Putamen (tissue), 1 donor: Measurements from ENCODE around the gene CHERP.

Experiments
- DNase-seq: peaks from one replicate; pipeline ENCODE4 v3.0.0-alpha.2; 2016; ENCODE audit warnings: low spot score

The CHERP gene, protein sequence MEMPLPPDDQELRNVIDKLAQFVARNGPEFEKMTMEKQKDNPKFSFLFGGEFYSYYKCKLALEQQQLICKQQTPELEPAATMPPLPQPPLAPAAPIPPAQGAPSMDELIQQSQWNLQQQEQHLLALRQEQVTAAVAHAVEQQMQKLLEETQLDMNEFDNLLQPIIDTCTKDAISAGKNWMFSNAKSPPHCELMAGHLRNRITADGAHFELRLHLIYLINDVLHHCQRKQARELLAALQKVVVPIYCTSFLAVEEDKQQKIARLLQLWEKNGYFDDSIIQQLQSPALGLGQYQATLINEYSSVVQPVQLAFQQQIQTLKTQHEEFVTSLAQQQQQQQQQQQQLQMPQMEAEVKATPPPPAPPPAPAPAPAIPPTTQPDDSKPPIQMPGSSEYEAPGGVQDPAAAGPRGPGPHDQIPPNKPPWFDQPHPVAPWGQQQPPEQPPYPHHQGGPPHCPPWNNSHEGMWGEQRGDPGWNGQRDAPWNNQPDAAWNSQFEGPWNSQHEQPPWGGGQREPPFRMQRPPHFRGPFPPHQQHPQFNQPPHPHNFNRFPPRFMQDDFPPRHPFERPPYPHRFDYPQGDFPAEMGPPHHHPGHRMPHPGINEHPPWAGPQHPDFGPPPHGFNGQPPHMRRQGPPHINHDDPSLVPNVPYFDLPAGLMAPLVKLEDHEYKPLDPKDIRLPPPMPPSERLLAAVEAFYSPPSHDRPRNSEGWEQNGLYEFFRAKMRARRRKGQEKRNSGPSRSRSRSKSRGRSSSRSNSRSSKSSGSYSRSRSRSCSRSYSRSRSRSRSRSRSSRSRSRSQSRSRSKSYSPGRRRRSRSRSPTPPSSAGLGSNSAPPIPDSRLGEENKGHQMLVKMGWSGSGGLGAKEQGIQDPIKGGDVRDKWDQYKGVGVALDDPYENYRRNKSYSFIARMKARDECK

DNA sequence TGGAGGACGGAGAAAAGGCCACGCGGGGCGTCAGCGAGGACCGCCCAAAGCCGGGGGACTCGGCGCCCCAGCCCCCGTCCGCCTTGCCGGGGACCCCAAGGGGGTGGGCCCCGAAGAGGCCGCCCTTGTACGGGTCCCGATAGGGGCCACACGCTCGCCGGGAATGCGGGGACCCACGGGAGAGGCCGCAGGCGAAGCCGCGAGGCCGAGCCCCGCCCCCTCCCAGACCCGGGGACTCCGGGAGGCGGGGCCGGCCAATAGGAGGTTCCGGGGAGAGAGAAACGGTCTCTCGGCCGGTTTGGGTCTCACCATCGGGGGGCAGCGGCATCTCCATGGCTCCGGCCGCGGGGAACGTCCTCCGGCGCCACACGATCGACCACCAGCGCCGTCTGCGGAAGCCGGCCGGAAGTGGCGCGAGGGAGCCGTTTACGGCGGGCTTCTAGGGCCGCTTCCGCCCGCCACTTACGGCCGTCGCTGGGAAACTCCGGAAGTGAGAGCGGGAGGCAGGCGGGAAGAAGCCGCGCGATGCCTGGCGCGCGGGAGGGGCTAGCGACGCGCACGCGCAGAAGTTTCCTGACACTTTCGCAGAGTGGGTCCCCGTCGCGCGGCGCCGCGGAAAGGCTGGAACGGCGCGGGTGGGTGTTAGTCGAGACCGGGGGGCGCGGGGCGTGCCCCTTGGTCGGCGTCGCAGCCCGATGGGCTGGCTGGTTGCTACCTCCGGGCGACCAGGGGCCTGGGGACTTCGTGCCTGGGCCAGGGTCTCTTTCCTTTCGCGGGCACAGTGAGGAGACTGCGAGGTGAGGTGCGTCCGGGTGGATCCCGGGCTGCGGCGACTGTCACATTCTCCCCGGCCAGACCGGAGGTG is at the start of gene CHERP:
TSS of gene CHERP (minus strand) at position 393 of the 865 bp plus-strand sequence. CDS start at position 334, 59 bp downstream.
- DNase-seq = peak; percentile 96

DNA sequence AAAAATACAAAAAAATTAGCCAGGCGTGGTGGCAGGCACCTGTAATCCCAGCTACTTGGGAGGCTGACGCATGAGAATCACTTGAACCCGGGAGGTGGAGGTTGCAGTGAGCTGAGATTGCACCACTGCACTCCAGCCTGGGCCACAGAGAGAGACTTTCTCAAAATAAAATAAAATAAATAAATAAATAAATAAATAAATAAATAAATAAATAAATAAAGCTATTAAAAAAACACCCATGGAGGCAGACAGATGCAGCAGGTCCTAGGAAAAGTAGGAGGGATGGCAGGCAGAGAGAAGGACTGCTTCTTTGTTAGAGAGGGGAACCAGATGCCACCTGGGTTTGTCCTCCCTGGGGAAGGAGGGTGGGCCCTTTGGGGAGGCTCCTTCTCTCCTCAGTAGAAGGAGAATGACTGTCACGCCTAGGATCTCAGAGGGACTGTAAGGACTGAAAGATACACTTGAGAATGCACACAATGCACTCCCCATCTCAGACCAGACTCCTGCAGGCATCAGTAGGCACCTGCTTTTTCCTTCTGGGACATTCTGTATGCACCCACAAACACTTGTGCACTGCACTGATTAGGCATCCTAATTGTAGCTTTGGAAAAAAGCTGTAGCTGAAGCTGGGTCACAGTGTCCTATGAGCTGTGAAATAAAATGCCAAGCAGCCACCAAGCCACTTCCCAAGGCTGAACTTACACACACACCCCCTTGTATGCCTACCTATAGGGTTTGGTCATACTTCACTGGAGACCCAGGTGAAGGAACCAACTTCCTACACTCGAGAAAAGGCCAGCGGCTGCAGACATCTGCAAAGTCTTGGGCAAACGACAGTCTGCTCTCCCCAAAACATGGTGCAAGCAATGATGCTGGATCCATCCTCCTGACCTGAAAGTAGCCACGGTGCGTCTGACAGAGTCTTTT is 48.9 kb upstream of the CHERP start:
- no peak for DNase-seq

DNA sequence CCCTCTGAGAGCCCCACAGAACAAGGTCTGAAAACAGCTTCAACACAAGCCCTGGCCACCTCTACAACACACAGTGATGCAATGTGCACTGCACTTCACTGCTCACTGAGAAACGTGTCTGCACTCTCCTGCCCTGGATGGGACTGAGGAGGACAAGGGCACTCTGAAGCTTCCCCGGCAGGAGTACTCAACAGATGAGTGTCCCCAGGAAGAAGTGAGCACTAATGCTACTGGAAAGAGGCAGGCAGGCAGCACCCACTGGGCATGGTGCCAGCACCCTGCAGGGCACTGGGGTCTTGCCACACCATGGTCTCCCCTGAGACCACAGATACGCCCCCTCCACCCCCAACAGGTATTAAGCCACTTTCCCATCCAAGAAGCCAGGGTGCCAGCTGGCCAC is 47.7 kb upstream of the CHERP start:
- no peak for DNase-seq

DNA sequence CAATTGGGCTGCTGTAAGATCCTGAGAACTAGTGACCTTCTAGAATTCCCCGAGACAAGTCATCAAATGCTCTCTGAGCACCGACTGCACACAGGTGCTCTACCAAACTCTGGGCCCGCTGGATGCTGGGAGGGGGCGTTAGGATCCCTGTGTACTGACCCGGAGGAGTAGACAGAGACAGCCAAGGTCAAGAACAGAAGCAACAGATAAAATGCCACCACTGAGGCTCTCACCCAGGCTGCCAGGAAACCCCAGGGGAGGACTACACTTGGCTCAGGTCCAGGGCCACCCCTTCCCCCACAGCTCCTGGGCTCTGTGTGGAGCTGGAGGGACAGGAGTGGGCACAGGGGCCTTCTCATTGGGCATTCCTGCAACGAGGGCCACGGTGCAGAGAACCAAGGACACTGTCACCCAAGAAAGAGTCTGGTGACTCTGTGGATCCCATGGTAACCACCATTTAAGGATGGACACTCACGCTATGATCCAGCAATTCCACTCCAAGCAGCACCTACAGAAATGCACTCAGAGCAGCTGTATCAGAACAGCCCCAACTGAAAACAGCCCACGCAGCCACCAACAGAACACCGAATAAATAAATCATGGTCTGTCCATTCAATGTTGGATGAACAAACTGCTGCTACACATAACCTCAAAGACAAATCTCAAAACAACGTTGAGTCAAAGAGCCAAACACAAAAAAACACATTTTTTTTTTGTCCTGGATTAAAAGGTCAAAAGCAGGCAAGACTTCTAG is 46.8 kb upstream of the CHERP start:
- no peak for DNase-seq

DNA sequence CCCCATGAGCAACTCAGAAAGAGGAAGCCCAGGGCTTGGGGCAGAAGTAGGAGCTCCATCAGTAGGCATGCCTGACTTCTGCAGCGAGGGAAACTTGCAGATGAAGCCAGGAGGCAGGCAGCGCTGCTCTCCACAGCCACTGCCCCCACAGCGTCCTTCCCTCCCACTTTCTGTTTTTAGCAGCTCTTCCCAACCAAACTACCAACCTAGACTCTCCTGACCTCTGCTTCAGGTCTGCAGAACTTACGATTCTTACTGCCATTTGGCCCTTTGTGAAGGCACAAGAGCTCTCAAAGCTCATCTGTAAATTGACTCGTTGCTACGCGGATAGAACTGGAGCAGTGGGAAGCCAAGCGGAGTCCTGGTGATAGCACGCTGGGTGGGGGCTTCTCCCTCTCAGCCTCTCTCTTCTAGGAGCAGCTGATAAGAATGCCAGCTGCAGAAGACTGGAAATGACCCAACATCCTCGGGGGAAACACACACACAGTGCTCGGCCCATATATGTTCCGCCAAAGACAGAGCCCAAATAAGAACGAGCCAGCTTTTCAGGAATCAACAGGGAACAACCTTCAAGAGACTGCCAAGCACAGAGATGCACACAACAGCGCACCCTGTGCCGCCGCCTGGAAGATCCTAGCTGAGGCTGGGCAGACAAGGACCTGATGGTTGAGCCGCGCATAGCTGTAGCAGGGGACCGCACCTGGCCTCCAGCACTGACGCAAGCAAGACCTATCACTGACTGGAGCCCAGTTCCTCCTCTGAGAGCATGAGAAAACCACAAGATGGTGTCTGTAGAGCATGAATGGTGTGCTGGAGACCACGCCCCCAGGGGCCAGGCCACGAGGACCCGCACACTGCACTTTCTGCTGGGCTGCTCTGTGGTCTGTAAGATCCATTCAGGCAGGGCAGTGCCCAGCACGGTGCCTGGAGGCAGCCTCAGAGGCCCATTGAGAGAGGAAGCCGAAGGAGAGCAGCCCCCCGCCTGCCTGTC is 45.9 kb upstream of the CHERP start:
- DNase-seq = no peak

DNA sequence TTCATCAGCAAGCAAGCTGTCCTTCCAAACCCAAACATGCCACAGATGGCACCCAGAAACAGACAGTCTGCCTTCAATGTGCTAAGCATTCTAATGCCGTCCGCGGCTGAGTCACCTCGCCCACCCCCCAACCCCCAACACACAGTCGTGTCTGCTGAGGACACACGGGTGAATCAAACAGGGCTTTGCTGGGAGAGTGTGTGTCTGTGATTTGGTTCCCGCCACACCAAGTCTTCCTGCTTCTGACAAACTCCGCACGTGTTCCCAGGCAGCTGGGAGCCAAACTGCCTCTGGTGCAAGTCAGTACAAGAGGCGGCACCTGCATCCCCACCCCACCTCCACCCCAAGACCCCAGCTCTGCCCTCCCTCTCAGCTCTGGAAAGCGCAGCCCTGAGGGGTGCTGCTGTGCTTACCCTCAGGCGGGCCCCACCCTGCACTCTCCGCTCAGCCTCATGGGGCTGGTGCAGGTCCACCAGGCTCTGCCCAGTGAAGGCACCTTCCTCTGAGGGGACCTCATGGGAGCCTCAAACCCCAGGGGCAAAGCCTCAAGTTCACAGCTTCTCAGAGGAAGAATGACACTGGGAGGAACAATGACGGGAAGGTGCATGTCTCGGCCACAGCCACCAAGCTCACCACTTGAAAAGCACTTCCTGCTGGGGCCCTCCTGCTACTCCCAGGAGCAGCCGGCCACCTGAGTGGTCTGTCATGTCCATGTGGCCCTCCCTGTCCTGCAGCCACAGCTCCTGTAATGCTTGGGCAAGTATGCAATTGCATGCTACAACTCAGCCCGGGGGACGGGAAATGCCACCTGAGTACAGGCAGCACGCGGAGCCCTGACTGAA is 45.0 kb upstream of the CHERP start:
- DNase-seq = no peak

DNA sequence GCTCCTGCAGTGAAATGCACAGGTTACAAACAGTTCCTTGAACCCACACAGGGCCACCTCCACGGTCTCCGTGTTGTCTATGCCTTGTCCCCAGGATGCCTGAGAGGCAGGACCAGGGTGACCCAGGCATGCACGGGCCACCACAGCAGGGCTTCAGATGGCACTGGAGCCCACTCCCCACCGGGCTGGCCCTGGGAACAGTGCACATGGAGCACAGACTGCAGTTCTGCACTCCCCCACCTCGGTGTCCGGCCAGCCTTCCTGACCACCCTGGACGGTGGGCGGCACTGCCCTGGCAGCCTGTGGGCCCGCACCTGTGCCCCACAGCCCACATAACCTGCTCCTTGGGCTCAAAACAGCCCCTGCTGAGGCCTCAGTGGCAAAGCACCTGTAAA is 44.2 kb upstream of the CHERP start:
- DNase-seq = no peak

DNA sequence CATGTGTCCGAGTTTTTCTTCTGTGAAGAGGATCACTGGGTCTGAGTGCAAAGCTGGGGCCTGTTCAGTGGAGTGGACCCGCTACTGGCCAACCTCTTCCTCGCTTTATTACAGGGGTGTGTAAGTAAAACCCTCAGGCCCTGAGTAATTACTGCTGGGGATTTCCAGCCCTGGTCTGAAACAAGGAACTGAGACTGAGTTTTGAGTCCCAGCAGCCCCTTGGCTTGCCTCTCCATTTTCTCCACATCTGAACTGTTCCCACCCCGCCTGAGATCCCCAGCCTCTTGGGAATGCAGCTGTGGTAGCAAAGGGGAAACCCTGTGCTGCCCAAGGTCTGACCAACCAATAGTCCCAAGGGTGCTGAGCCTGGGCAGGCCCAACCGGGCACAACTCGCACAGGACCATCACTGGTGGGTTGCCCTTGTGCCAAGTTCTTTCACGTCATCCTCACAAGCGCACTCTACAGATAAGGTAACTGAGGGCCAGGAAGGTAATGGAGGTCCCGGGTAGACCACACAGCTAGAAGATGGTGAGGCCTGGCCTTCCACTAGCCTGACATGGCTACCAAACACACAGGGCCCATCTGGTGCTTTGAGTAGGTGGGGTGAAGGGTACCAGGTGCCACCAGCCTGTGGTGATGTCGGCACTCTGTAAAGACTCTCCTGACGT is 43.7 kb upstream of the CHERP start:
- no peak for DNase-seq

DNA sequence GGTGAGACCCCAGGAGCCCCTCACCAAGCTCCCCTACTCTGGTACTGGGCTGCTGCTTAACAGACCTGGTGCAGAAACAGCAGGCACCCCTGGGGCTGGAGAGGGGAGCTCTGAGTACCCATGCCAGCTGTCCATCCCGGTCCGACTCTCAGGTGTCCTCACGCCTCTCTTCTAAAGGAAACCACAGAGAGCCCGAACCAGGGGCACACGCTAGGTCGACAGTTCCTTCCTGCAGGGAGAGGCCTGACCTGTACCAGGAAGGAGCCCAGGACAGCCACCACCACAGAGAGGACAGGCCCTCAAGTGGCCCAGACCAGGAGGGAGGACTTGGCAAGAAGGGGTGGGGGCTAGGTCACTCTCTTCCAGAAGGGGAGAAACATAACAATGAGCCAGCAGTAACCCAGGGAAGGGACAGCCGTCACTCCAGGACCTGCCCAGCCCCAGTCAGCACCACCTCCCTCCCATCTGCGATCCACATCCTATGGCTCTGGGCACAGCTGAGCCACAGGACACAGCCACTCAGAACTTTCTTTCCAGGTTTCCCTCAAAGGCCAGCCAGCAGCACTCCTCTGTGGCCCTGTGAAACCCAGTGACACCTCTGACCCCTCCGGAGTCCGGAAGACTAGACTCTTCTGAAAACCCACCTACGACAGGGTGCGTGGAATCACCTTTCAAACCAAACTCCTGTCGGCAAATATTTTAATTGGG is 43.0 kb upstream of the CHERP start:
- no peak for DNase-seq

DNA sequence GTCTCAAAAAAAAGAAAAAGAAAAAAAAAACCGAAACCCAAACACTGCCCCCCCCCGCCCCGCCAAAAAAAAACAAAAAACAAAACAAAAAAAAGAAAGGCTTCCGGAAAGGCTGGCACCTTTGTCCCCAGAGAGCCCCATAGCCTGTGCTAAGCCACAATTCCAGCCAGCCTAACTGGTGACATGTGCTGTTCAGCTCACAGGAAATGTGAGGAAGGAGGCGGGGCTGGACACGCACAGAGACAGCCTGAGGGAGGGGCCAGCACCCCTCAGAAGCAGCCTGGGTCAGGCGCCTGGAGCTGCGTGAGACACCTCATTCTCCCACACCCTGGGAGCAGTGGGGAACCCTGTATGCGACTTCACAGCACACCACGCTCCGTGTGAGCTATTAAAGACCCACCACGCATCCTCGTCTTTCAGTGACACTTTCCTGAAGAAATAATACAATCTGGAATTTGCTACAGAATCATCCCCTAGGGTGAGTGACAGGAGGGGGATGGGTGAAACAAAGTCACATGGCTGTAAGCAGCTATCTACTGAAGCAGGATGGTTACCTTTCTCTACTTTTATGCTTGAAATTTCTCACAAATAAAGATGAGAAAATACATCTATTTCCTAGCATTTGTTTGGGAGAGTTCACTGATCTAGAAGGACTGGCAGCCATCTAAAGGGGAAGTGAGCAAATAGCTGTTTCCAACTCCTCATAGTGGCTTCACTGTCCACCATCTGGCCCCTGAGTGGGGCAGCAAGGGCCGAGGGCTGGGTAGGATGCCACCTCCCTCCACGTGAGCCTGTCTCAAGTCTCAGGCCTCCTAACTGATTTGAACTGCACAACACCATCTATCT is 42.2 kb upstream of the CHERP start:
- peak; percentile 81 for DNase-seq

DNA sequence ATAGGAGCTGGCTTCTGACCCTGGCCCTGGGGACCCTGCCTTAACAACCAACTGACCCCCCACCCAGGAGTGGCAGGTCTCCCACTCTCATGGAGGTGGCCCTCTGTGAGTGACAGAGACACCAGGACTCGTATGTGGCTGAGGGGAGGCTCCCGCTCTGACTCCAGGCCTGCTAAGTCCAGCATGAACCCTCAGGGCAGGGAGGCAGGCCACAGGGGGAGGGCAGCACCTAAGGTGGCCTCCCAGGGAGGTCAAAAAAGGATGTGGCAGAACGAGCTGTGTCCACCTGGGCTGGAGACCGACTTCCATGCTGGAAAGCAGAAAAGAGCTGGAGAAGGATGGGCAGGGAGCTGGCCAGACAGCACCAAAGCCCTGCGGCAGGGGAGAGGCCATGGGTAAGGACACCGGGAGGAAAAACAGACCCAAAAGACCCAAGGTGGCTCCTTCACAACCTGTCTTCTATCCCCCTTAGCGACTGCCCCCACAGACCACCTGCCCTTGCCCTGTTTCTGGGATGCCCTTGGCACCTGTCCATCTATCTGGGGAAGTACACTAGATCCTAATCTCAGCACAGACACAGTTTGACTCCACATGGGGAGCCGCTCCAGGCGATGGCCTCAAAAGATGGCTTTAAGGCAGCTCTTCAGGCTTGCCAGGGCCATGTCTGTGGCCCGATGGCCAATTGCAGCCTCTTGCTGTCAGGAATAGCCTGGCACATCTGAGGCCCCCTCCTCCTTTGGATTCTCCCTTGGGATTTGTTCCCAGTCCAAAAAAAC is 40.4 kb upstream of the CHERP start:
- DNase-seq = no peak

DNA sequence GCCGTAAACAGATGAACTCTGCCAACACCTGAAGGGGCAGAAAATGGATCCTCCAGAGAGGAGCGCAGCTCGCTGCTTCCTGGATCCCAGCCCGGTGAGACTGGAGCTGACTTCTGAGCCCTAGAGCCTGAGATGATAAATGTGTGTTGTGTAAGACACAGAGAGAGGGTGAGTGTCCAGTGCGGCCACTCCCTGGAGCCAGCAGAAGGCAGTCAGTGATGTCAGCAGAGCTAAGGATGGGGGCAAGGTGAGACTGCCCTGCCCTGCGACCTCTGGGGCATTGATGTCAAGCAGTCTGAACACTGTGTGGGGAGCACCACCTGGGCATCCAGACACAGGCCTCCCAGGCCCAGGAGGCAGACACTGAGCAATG is 39.7 kb upstream of the CHERP start:
- no peak for DNase-seq

DNA sequence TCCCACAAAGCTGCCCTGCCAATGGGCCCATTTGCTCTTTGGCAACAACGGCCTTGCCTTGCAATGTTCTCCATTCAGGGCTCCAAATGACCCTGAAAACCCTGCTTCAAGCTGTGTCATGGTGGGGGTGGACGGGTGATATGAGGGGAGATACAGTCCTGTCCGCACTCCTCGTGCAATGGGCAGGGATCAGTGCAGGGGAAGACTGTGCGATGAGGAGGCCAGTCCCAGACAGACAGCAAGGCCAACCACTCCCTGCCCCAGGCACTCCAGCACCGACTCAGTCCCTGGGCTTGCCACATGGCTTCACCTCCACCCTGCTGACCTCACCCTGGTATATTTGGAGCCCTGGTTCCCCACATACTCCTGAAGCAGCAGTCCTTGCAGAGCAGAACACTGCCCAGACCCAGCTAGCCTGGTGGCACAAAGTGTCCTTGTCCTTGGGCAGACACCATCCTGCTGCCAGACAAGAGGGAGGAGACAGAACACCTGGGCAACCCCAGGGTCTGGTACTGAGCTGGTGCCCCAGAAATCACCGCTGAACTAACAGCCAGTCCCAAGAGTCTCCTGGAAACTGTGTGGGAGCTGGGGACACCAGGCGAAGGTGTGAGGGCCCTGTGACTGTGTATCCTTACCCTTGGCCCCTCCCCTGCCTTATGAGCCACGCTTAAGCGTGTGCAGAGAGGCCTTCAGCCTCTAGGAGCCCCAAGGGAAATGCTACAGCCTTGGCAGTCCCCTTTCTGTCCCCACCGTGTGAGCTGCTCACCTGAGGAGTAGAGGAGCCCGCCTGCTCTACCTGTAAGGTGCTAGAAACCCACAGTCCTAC is 39.1 kb upstream of the CHERP start:
- DNase-seq = no peak

DNA sequence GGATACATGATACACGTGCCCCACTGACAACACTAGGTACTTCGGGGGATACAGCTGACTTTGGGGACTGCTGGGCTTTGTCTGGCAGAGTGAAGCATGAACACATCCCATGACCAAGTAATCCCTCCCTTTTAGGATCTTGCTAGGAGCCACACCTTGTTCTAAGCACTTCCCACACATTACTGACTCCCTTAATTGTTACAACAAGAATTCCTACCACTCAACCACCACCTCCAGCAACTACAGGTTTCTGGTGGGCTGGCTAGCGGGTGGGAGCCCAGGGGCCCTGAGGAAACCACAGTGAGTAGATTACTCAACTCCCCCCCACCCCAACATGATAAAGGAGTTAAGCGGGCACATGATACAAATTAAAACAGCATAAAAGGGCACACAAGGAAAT is 37.1 kb upstream of the CHERP start:
- DNase-seq = peak; percentile 51
